ENCODE results near the gene ASTN2. TPM values are rescaled to one million over a fixed set of nuclear protein-coding genes. Genes with fewer than 3 reads are reported as not detected.

The ASTN2 gene
- total RNA-seq, 1 experiment from 2014 or later: 6.8 TPM

DNA sequence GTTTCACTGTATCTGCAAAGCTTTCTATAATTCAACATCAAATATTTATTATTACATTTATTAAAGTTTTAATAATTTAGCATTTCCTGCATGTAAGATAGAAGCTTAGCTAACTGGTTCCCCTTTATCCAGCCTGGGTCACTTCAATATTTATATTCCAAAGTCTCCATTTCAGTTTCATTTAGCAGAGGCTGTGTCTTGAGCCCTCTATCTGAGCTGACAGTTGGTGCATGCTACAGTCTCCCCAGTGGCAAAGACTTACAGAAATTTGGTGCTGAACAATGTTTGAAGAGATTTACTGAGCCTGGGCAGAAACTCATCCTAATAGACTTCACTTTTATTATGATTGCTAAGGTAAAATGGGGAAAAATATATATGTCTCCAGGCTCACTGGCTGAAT, 448.7 kb downstream of the ASTN2 start:
- no peak for DNase-seq (ENCODE audit: low spot score)

DNA sequence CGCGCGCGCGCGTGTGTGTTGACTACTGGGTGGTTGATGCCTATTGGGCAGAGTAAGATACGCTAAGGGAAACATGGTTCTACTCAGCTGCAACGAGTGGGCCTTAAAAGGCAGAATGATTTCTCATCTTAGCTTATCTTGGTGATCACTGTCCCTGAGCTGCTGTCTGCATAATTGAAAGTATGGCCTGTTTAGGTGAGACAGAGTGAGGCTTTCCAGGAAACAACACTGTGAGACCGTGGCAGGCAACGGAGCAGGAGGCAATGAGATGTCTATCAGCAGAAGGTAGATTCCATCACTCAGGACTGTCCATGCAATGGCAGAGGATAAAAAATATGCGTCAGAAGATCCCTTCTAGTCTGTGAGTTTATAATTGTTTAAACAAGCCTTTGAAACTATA, 450.6 kb downstream of the ASTN2 start:
- DNase-seq (ENCODE audit: low spot score): no peak

GRCh38 chr9:116959809-116960208, 455.0 kb downstream of the ASTN2 start:
- DNase-seq (ENCODE audit: low spot score): no peak

DNA sequence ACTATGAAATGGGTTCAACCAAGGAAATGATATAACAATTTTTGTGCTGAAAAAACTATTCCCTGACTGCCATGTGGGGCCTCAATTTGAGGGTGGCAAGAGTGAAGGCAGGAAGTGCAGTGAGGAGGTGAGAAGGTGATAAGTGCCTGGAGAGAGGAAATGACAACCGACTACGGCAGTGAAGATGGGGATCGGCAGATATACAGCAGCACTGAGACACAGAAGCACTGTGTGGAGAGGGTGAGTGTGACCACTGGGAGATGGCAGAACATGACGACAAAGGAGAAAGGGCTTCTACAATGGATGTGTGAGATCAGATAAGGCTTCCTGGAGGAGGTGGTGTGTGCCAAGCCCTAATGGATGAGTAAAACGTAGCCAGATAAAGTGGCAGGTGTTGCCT, 456.0 kb downstream of the ASTN2 start:
- DNase-seq (ENCODE audit: low spot score): no peak

DNA sequence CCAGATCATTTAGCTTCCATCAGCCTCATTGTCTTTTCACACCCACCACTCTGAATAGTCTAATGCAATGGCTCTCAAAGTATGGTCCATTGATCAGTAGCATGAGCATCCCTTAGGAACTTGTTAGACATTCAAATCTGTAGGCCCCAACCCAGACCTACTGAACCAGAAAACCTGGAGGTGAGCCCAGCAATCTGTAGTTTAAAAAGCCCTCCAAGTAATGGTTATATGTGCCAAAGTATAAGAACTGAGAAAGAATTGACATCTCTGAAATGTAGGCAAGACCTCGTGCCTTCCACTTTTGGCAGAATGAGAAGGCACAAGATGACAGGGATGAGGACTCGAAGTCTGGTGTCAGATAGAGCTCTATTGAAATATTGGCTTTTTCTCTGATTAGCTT, 460.1 kb downstream of the ASTN2 start:
- DNase-seq (ENCODE audit: low spot score): no peak

GRCh38 chr9:116953271-116953670, 461.6 kb downstream of the ASTN2 start:
- DNase-seq (ENCODE audit: low spot score): no peak

- no peak for DNase-seq (ENCODE audit: low spot score)
Observed at GRCh38 chr9:116952436-116952810, 462.4 kb downstream of the ASTN2 start.

DNA sequence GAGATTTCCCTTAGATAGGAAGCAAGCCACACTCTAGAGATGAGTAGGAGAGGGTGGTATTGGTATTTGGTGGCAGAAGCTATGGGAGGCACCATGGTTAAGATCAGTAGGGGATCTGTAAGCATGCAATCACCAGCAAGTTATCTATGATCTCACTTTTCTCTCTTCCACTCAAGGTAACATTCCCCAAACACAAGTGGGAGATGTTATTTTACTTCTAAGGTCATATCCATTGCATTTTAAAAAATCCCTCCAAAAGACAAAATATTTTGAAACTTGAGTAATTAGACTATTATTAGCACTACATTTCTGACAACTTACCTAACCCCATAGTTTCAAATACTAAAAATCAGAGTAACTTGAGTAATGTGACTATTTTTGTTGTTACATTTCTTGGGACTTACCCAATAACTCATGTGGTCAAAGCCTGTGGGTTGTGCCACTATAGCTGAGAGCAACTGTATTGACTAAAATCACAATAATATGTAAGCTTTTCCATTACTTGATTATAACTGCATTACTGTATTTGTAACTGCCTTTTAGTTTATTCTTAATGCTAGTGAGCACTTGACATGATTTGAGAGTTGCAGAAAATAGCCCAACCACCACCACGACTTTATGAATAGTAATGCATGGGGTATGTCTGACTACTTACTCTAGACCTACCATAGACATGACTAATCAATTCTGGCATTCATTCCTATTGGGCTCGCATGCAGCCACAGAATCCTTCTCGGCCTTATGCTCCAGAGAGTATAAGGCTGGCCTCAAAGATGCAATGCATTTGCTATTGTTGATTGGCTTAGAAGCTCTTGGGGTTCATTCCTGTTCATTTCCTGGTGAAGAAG, 463.0 kb downstream of the ASTN2 start:
- no peak for DNase-seq (ENCODE audit: low spot score)

DNA sequence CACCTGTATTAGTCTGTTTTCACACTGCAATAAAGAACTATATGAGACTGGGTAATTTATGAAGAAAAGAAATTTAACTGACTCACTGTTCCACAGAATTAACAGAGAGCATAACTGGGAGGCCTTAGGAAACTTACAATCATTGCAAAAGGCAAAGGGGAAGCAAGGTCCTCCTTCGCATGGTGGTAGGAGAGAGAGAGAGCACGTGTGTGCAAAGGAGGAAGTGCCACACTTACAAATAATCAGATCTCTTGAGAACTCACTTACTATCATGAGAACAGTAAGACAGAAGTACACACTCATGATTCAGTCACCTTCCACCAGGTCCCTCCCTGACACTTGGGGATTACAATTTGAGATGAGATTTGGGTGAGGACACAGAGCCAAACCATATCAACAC, 469.0 kb downstream of the ASTN2 start:
- DNase-seq (ENCODE audit: low spot score): no peak

- no peak for DNase-seq (ENCODE audit: low spot score)
Observed at GRCh38 chr9:116944714-116945534, 469.9 kb downstream of the ASTN2 start.

DNA sequence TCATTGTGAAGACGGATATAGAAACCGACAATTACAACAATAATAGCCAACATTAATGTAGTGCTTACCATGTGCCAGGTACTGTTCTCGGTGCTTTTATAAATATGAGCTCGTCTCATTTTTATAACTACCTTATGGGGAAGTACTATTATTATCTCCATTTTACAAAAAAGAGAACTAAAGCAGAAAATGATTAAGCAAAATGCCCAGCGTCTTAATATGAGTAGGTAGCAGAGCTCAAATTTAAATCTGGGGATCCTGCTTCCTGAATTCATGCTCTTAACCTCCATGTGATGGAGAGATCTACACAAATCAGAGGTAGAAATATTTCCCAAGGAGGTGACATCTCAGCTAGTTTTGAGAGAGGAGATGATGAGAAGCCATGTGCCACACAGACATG, 470.9 kb downstream of the ASTN2 start:
- no peak for DNase-seq (ENCODE audit: low spot score)

DNA sequence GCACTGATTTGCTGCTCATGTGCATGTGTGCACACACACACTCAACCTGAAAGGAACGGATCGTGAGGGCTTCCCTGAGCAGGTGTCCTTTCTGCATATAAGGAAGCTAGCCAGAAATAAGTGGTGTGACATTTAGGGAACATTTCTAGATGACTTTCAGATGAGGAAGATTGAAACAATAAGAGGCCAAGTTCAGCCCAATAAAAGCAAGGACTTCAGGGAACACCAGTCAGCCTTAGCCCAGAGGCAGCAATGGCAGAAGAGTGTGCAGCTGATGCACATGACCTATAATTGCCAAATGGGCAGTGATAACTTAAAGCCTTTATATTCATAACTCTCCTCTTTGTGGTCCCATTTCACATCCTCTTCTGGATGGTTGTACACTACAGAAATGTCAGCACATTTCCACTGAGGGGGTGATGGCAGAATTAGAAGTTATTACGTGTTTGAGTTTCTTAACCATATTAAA, 472.2 kb downstream of the ASTN2 start:
- no peak for DNase-seq (ENCODE audit: low spot score)

DNA sequence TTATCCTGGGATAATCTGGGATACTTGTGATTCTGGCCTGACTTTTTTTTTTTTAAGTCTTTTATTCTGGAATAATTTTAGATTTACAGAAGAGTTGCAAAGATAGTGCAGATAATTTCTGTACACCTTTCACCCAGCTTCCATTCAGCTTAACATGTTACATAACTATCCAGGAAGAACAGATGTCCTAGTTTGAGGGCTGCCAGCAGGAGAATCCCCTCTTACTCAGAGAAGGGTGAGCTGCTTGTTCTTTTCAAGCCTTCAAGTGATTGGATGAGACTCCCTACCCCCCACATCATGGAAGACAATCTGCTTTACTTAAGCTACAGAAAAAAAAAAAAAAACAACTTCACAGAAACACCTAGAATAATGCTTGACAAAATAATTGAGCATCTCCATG, 473.6 kb downstream of the ASTN2 start:
- no peak for DNase-seq (ENCODE audit: low spot score)

DNA sequence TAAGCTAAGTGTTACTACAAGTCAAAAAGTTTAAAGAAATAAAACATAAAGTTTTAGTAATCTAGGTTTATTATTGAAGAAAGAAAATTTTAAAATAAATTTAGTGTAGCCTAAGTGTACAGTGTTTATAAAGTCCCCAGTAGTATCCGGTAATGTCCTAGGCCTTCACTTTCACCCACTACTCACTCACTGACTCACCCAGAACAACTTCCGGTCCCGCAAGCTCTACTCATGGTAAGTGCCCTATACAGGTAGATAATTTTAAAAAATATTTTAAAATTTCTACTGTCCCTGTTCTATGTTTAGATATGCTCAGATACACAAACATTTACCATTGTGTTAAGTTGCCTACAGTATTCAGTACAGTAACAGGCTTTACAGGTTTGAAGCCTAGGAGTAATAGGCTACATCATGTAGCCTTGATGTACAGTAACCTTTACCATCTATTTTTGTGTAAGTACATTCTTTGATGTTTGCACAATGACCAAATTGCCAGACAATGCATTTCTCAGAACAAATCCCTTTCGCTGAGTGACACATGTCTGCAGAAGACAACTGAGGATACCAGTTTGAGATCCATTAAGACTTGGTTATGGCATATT, 474.1 kb downstream of the ASTN2 start:
- DNase-seq (ENCODE audit: low spot score): no peak

- no peak for DNase-seq (ENCODE audit: low spot score)
Observed at GRCh38 chr9:116939614-116940013, 475.2 kb downstream of the ASTN2 start.

GRCh38 chr9:116939161-116939560, 475.7 kb downstream of the ASTN2 start:
- DNase-seq (ENCODE audit: low spot score): no peak

GRCh38 chr9:116937361-116937760, 477.5 kb downstream of the ASTN2 start:
- no peak for DNase-seq (ENCODE audit: low spot score)

GRCh38 chr9:116935149-116935897, 479.5 kb downstream of the ASTN2 start:
- DNase-seq (ENCODE audit: low spot score): no peak

DNA sequence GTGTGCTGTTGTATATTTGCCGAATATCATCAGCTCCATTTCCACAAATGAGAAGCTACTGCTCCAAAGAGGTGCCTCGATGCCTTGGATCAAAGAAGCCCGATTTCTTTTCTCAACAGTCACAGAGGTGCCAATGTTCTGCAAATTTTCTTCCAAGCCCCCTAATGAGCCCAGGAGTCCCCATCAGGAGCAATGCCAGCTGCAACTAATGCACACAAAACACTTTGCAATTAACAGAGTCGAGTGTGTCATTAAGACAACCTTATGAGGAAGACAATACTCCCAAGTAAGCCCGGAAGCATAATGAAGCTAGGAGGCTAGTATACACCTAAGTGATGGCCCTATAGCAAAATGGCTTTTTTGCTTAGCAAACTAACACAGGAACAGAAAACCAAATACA, 480.7 kb downstream of the ASTN2 start:
- DNase-seq (ENCODE audit: low spot score): no peak

DNA sequence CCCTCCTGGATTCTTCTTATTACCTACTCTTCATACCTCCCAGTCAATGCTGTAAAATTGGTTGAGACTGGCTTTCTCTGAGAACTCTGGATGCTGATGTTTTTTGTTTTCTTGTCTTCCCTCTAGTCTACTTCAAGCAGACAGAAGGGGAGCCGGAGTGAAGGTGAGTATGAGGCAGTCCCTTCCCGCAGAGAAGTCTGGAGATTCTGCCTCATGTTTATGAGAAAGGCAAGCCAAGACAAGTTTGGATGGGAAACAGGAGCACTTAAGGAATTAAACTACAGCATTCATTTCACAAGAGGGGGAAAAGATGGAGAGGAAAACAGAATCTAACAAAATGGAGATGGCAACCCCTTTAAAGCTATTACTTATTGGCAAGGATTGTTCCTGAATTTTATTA, 481.6 kb downstream of the ASTN2 start:
- no peak for DNase-seq (ENCODE audit: low spot score)

DNA sequence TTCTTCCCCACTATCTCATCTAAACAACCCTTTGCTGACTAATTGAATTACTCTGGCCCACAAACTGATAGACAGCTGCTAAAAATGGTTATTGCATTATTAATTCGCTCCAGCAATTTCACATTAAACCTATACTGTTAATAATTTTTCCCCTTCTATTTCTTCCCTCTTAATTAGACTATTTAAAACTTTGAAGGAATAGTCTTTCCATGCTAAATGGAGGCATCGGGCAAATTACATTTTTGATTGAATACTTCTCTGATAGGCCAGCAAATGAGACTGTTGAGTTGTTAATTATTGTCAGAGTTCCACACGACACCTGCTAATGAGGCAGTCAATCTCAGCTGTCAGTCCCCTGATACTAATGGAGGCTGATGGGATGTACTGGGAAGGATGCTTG, 485.2 kb downstream of the ASTN2 start:
- DNase-seq (ENCODE audit: low spot score): no peak

DNA sequence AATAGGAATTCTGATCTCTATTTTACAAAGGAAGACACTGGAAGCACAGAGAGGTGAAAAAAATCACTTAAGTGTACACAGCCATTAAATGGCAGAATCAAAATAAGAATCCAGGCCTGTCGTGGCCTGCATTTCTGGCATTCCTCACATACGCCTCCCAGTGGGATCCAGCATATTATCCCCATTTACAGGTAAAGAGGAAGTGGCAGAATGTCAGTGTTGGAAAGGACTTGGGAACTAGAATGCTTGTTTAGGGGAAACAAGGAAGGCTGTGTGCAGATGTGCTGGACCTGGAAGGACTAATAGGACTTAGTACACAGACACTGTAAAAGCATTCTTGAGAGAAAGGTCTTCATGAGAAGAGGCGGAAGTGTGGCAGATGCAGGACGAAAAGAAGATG, 486.0 kb downstream of the ASTN2 start:
- no peak for DNase-seq (ENCODE audit: low spot score)

Data from H4 (cell line).